Activated T-helper 9 cell treated with anti-CD3 and anti-CD28 coated beads, Interleukin-2, amount 50 U/mL, for 16 hours (primary cell): ENCODE results near the gene CTDP1.
"Not testable (repeated sequence)": the region's sequence is repeated elsewhere in the genome, so short reads cannot be mapped to it uniquely, and the experiment has no call there.

Source experiments
- DNase-seq: peaks from one replicate; pipeline ENCODE4 v3.0.0-alpha.2; 2020; ENCODE audit warnings: low read depth

Gene CTDP1

DNA sequence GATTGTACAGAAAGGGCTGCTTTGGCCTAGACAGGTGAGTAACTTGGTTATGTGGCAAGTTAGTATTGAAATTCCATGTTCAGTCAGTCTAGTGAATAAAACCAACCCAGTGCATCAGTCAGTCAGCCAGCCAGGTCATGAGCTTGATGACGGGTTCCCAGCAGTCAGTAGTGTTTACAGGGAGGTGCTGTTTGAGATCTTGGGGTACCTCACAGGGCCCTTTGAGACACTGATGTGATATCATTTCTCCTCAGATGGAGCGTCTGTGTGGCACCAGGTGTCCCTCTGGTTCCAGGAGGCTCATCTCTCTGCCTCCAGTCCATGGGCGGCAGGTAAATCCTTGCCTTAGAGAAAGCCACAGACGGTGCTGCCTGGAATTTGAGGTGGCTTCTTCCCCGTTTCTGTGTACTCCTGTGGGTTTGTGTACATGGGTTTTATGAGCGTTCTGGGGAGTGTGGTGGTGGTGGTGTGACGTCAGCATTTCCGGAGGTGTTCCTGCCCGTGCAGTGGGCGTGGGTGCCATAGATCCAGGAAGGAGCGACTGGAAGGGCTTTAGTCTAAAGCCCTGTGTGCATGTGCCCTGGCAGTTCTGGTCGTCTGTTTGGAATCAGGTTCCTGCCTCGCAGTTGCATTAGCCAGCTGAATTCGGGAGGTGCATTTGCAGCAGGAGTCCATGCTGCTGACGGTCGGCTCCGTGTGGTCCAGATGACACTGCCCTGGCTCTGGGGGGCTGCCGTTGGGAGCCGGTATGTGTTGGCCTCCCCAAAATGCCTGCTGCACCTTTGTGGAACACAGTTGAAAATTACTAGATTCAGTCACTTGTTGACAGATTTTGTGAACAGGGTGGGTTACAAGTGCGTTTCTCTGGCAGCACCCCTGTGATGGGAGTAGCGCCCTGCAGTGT, 2.1 kb downstream of the CTDP1 start:
- peak; percentile 28 for DNase-seq

DNA sequence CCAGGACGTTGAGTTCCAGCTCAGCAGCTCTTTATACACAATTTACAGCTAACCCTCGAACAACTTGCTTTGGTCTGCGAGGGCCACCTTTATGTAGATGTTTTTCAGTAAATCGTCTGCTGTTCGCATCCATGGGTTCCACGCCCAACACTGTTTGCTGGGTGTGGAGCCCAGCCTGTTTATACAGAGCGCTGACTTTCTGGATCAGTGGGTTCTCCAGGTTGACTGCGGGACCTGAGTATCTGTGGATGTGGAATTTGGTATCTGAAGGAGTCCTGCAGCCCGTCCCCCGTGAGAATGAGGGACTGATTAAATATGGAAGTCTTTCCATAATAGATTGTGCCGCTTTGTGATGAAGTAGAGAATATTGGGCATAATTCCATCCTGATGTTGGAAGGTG, 2.9 kb downstream of the CTDP1 start:
- DNase-seq, result no peak

DNA sequence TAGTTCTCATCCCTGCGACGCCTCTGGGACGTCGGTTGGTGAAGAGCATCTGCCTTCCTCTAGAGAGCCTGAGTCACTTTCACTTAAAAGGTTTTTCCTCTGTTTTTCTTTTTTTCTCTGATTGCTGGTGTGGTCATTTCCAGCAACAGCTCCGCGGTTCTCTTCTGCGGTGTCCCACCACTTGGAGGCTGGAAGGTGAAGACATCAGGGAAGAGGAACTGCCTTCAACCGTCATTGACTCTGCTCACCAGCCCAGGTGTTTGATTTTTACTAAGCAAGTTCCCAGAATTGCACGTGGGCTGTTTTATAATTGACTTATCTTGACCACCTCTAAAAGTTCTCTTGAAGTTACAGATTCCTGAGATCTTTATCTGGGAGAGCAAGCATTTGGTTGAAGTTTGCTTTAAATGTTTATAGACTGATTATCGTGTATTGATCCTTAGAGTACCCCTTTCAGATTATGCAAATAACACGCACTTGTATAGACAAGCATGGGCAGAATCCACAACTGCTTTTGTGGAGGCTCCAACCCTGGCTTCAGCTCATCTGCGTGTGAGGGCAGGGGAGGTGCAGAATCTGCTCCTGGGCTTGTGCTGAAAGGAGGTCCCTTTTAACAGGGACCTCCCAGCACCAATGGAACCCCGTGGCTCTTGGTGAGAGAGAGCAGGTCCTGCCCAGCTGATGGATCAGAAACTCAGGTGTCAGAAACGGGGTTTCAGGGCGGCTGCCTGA, 3.5 kb downstream of the CTDP1 start:
- DNase-seq, result no peak

DNA sequence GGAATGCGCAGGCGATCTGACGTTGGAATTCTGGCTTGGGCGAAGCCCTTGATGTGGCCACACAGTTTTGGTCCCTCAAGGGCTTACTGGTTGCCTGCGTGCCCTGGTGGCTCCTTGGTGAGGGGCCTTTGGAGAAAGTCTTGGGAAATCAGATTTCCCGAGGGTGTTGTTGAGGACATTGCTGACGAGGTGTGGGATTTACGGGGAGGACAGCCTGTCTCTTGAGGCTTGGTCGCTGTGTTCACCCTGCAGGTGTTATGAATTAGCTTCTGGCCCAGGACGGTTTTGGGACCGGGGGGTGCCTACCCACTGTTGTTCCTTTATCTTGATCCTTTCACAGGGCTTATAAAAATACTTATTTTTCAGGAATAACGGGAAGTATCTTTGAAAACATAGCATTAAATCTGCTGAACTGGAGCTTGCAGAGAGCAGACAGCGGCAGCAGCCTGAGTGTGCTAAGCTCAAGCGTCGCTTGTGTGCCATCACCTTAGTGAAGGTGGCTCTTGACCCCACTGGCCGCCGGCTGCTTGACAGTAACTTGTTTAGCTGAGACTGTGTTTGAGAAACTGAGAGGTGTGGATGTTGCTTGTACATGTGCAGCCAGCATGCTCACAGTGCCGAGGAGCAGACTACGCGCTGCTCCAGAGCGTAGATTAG, 4.2 kb downstream of the CTDP1 start:
- DNase-seq, result no peak

DNA sequence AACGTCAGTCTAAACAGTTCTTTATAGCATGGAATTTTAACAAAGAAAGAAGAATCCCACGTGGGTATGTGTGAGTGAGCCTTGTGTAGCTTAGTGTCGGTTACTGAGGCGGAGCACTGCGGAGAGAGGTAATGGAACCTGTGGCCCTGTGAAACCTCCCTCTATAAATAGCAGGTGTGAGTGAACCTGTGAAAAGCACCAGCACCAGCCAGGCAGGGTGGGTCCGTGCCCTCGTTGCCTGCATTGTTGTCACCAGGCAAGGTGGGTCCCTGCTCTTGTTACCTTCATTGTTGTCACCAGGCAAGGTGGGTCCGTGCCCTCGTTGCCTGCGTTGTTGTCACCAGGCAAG, 4.7 kb downstream of the CTDP1 start:
- no peak for DNase-seq

DNA sequence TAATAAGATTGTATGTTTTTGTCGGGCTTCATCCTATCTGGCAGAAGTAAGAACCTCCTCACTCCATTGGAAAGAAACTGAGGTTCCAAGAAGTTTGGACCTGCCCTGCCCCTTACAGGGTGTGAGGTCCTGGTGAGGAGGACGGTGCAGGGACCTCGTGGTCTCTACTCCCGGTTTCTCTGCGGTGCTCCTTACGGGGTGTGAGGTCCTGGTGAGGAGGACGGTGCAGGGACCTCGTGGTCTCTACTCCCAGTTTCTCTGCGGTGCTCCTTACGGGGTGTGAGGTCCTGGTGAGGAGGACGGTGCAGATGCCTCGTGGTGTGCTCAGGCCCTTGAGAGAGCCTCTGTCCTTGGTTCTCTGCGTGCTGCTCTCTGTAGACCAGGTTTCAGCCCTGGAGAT, 5.2 kb downstream of the CTDP1 start:
- no peak for DNase-seq

DNA sequence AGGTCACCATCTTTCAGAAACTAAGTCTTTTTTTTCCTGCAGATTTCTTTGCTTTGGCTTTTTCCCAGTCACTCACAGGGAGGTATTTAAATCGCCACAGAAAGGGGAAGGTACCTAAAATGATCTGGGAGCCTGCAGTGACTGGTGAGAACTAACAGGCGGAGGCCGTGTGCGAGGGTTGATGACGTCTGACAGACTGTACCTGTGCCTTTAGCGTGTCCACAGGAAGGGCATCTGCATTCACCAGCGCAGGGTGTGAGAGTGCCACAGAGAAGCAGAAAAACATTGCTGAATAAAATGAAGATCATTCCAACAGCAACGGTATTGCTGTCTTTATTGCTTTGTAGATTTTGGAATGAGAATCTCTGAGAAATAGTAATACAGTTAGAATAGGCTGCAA, 5.7 kb downstream of the CTDP1 start:
- no peak for DNase-seq

DNA sequence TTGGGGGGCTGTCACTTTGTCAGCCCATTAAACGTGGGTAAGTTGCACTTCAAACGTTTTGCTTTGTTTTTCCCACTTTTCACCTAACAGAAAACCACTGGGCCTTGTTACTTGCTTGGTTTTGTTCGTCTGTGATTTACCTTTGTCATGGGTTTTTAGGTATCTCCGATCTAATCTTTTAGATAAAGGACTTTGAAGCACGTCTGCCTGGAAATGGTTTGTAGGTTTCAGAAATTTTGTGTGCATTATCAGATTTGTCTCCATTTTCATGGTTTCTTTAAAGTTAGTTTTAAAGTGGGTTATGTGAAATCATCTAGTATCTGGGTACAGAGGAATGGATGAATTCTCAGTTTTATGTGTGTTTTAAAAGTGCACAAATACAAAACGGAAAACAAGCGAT, 6.4 kb downstream of the CTDP1 start:
- no peak for DNase-seq

DNA sequence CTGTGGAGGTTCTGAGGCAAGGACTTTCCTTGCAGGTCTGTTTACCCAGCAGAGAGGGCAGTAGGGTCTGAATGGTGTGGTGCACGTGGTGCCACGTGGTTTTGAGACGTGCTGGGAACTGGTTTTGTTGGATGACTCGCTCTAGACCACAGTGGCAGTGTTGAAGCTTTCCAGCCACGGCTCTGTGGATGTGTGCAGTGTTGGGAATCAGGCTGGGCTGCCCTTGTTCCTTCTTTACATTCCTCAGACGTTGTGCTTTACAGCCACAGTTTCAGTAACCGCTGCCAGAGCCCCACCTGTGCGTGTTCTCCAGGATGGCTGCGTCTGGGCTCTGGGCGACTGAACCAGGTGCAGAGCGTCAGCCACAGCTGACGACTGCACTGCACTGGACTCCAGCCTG, 8.2 kb downstream of the CTDP1 start:
- DNase-seq, result no peak

DNA sequence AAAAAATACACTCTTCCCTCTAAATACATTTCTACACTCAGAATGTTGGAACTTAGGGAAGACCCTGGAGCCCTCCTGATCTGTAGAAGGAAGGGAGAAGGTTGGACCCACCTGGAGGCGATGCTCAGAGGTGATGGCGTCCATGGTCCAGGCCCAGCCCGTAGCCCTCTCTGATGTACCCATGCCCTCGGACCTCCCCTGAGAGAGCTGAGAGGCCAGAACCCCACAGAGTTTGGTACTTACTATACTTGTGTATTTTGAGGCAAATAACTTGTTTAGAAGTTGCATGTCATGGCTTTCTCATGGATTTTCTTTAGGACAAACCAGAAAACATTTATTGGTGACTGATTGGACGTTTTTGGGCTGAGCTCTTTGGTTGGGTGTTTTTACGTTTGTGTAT, 10.5 kb downstream of the CTDP1 start:
- no peak for DNase-seq

DNA sequence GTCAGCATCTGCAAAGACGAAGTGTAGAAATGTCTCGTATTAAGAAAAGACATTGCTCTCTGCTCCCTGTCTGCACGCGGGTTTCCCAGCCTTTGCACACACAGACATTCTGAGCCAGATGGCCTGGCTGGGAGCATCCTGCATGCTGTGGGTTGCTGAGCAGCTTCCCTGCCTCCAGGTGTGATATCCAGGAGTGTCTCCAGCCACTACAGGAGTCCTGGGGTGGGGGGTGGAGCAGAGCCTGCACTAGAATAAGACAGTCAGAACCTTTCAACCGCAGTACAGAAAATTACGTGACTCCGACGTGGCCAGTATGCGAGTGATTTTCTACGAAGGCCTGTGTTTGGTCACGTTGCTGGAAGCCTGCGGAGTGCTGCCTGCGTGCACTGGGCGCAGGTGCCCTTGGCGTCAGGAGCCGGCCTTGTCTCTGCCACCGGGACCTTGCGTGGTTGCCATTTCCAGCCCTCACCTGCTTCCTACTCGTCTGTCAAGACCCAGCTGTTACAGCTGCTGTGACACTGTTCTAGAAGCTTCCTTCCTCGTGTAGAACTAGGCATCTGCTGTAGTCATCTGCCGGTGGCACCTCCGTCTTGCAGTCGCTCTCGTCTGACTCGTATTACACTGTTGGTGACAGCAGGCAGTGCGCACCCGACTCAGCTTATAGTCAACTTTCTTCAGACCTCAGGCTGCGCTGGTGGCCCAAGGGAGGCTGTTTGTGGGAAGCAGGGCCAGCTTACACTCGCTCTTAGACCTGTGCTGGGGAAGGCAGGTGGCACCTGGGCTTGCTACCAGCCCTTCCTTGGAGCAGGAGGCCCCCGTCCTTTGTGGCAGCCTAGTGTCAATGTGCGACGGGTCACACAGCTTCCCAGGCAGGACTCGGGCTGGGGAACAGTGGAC, 11.2 kb downstream of the CTDP1 start:
- DNase-seq, result no peak

DNA sequence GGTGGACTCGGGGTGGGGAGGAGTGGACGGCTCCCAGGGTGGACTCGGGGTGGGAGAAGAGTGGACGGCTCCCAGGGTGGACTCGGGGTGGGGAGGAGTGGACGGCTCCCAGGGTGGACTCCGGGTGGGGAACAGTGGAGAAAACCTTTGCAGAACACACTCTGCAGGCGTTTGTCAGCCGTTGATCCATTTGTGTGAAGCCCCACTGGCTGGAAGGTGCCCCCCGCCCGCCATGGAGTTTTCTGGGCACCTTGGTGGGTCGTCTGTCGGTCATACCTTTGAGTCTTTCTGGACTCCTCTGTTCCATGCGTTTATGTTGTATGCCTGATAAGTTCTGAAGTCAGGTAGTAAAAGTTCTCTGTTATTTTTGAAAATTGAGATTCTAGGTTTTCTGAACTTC, 12.5 kb downstream of the CTDP1 start:
- no peak for DNase-seq

DNA sequence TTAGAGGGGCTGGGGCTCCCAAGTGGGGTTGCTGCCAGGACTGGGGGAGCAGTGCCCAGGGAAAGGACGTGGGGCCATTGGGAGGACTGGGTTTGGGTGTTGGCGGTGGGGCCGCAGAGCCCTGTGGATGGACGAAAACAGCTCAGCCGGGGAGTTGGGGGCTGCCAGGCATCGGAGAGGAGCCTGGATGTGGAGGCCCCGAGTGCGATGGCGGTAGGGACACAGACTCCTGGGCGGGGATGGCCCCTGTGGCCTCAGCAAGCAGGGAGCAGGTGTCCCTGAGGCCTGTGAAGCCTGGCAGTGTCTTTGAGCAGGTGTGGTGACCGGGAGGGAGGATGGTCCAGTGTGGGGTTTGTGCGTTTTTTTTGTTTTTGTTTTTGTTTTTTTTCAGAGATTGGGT, 13.3 kb downstream of the CTDP1 start:
- no peak for DNase-seq

DNA sequence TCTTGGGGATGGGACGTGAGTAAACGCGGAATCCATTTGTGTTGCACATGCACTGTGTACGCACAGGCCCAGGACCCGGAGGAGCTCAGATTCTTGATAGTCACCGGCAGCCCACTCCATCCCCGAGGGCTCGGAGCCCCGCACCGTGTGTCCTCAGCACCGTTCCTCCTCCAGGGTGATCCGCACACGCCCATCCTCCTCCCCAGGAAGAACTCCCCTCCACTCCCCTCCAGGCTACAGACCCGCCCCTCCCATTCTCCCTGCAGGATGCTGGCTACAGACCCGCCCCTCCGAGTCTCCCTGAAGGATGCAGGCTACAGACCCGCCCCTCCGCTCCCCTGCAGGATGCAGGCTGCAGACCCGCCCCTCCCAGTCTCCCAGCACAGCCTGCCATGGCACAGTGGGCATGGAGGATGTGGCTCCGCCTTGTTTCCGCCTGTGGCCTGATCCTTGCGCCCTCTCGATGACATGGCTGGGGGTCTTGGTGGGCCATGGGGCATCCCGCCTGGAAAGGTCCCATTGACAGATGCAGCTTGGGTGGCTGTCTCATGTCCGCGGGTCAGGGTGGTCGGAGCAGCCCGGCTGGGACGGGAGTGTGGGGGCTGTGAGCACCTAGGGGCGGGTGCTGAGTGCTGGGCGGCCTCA, 14.1 kb downstream of the CTDP1 start:
- no peak for DNase-seq

DNA sequence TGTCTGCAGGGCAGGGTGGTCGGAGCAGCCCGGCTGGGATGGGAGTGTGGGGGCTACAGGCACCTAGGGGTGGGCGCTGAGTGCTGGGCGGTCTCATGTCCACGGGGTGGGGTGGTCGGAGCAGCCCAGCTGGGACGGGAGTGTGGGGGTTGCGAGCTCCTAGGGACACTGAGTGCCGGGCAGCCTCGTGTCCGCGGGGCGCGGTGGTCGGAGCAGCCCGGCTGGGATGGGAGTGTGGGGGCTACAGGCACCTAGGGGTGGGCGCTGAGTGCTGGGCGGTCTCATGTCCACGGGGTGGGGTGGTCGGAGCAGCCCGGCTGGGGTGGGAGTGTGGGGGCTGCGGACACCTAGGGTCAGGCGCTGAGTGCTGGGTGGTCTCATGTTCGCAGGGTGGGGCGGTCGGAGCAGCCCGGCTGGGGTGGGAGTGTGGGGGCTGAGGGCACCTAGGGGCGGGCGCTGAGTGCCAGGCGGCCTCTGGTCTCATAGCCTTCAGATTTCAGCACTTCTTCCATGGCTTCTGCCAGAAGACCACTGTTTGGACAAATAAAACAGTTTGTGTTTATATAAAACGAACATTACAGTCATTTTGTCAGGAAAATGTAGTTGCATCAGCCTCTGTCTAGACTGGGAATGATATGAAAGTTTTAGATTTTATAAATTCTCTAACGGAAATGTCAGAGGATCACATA, 14.7 kb downstream of the CTDP1 start:
- DNase-seq, result not testable (repeated sequence)

DNA sequence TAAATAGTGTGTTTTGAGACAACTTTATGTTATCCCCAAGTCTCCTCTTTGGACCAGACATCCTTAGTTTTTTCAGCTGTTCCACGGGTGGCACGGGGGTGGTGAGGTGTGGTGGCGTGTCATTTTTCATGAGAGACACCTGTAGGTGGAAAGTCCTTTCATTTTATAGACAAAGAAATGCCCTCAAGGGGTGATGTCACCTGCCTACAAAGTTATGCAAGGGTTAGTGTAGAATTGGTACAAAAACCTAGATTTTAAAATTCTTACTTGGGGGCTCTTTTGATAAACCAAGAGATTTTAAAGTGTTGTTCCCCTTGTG, 15.3 kb downstream of the CTDP1 start:
- no peak for DNase-seq

DNA sequence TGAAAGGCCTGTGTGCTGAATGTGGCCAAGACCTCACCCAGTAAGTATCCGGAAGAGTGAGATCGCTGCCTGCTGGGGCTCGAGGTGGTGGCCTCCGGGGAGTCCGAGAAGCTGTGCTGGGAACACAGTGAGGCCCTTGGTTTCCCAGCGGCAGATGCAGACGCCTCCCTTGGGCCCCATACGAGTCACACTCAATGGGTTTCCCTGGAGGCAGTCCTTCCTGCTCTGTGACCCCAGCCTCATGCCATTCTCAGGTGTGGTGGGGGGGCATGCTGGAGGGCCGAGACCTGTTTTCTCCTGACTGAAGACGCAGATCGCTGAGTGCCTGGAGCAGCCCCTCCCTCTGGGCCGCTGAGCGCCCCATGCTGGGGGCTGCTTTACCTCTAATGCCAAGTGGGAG, 15.7 kb downstream of the CTDP1 start:
- no peak for DNase-seq

DNA sequence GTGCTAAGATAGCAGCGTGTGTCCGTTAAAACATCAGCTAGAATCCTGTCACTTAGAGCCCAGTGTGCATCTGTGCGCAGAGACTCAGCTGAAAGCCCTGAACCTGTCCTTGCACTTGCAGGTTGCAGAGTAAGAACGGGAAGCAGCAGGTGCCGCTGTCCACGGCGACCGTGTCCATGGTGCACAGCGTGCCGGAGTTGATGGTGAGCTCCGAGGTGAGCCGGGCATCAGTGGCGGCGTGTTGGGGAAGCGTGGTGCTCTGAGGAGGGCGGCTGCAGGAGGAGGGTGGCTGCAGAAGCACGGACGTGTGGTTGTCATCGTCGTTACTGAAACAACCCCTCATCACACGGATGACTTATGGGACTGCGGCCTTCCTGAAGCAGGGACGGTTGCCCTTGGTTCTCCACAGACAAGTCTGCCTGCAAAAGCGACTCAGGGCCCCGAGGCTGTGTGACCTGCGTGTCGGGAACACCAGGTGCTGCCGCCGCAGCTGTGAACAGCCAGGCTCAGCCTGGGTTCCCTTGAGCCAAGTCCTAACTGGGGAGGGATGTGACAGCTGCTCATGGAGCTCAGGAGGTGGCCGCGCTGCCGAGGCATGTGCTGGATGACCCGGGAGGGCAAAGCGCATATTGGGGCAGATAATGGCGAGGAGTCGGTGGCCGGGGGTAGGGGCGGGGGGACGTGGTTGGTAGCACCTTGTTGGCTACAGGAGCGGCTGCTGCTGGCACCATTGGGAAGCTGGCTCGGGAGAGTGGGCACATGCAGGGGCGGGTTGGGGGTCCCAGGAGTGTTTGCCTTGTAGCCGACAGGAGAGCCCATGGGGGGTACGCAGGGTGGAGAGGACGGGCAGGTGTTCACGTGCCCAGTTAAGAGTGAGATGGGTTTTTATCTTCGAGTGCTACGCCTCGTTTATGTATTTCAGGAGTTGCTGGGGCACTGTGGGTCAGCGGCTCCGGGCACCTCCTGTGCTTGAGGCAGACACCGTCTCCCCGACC, 16.6 kb downstream of the CTDP1 start:
- DNase-seq, result no peak

DNA sequence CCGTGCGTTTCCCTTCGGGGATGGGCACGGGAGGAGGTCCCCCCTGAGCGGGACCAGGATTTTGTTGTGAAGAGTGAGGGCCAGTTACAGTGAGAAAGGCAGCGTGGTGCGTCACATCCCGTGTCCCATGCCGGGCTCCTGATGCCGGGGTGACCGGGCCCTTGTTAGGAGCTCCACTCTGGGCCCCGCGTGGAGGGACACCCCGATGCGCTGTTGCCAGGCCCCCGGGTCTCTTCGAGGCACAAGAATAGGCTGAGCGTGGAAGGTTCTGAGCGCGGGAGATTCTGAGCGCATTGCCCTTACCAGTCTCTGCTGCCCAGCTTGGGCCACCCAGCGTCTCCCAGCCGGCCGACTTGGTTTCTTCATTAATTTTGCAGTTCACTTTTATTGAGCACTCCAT, 17.6 kb downstream of the CTDP1 start:
- DNase-seq, result no peak

DNA sequence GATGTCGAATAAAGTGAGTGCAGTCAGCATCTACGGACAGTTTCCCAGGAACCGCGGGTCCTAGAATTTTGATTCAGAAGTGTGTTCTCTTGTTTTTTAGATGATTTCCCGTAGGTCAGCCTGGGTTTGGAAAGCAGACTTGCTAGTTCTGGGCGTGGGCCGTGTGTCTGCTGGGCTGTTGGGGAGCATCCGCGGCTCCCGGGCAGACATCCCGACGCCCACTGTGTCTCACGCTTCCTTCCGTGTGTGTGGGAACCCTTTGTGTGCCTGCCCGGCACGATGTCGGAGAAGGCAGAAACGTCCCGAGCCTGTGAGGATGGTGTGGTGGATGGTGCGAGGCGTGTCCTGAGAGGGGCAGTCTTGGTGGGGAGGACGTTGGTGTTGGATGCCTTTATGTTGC, 18.4 kb downstream of the CTDP1 start:
- DNase-seq, result no peak
